HS-27A (cell line): Measurements from ENCODE around the gene TMC4.

ENCODE experiments used
- DNase-seq: peaks from one replicate; pipeline ENCODE4 v3.0.0-alpha.2; 2012; ENCODE audit warnings: low read depth, missing footprints

The TMC4 gene

DNA sequence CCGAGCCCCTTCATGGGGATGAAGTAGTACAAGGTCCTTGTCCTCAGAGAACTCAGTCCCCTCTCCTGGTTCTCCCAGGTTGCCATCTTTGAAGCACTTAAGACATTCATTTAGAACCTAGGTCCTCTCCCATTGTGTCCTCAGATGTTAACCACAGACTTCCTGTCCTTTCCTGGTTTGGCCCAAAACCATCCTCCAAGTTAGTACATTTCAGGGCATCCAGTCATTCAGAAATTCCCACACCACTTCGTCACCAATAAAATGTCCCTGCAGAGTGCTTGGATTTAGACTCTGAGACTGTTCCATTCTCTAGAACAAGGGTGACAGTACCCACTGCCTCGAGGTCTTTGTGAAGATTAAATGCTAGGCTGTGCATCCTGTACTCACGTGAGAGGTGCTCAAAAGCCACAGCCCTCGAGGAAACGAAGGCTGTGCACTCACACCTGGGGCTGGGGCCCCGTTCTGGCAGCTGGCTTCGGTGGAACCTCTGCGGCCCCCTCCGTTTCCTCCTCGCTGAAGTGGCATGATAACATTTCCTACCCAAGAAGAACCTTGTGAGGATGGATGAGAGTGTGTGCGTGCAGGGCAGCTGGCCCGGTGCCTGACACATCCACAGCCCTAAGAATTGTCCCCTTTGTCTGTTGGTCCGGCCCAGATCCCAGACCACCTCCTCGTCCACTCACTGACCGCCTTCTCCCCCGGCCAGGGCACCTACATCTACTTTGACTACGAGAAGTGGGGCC is 18.2 kb downstream of the TMC4 start:
- DNase-seq = no peak

- no peak for DNase-seq
Observed at GRCh38 chr19:54153731-54154326, 19.1 kb downstream of the TMC4 start.

- DNase-seq = no peak
Observed at GRCh38 chr19:54152878-54153524, 20.0 kb downstream of the TMC4 start.

DNA sequence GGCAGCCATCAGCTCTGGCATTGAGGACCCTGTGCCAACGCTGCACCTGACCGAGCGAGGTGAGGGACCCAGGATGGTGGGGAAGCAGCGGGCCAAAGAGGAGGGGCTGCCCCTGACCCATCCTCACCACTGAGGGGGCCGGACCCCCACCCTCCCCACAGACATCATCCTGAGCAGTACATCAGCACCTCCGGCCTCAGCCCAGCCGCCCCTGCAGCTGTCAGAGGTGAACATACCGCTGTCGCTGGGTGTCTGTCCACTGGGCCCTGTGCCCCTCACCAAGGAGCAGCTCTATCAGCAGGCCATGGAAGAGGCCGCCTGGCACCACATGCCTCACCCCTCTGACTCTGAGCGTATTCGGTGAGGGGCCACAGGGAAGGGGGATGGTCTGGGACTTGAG is 20.7 kb downstream of the TMC4 start:
- DNase-seq = no peak

DNA sequence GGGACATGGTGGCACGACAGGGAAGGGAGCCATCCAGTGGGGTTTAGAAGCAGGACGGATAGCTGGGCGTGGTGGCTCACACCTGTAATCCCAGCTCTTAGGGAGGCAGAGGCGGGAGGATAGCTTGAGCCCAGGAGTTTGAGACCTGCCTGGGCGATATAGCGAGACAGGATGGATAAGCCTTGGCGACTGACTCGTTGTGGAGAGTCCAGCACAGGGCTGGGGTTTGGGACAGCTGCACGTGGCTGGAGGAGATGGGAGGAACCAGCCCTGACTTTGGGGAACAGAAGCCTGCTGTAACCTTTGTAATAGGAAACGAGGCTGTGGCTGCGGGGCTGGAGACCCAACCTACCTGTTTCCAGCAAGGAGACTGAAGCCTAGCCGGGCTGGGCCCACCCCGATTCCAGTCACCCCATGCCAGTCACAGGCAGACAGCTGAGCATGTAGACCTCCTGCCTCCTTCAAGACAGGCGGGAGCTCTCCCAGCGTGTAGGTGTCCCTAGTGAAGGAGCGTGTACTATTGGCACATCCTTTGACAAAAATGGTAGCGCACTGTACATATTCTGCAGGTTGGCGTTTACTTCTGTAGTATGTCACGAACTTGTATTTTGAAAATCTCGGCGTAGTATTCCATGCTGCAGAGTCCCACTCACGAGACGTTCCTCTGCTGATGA is 21.5 kb downstream of the TMC4 start:
- DNase-seq = no peak

- no peak for DNase-seq
Observed at GRCh38 chr19:54149021-54149812, 23.7 kb downstream of the TMC4 start.

DNA sequence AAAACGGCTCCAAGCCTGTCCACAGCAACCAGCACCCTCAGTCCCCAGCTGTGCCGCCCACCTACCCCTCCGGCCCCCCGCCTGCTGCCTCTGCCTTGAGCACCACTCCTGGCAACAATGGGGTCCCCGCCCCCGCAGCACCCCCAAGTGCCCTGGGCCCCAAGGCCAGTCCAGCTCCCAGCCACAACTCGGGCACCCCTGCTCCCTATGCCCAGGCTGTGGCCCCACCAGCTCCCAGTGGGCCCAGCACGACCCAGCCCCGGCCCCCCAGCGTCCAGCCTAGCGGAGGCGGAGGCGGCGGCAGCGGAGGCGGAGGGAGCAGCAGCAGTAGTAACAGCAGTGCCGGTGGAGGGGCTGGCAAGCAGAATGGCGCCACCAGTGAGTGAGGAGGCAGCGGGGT is 24.8 kb downstream of the TMC4 start:
- no peak for DNase-seq

DNA sequence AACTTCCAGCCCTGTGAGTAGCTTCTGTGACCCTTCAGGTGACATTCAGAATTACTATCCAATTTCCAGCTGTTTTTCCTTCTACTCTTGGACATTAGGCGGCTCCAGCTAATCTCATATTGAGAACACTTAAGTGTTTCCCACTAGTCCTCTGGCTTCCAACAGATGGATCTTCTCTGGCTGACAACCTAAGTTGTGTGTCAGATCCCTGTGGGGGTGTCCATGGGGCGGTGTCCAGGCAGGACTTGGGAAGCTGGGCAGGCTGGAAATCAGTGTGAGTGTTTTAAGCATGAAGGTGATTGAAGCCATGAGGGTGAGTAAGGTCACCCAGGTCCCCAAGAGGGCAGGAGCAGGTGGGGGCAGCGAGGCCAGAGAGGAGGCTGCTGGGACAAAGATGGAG is 25.3 kb downstream of the TMC4 start:
- no peak for DNase-seq

DNA sequence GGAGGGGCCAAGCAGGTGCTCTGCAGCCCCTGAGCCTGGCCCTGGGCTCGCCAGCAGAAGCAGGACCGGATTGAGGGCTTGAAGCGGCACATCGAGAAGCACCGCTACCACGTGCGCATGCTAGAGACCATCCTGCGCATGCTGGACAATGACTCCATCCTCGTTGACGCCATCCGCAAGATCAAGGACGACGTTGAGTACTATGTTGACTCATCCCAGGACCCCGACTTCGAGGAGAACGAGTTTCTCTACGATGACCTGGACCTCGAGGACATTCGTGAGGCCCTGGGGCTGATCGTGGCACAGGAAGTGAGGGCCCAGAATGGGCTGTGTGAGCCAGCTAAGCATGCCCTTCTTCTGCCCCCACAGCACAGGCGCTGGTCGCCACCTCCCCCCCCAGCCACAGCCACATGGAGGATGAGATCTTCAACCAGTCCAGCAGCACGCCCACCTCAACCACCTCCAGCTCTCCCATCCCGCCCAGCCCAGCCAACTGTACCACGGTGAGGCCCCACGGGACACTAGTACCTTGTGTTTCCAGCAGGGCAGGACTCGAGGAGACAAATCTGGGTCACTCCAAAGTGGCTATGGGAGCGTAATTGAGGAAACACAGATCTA is 27.3 kb downstream of the TMC4 start:
- DNase-seq = no peak

DNA sequence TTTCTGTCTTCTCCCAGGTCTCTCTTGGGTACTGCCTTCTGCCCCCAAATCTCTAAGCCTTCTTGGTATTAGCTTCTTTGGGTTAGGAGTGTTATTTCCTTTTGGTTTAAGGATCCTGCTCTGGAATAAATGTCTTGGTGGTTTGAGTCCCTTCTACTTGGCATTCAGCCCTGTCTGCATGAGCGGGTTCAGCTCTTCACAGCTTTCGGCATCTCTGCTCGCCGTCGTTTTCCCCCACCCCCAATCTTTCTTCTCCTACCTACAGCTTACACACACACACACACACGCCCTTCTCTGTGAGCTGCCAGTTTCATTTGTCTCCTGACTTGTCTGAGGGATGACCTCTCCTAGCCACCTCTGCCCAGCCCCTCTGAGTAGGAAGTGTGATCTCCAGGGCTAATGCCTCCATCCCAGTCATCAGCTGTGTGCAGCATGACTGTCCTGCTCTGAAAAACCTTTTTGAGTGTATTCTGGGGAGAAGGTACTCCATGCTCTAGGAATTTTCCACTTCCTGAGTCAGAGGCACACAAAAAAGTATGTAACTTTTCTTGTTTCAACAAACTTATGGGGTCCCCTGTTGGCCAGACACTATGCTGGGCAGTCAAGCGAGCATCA is 30.7 kb downstream of the TMC4 start:
- DNase-seq = no peak

GRCh38 chr19:54141356-54141755 is 31.6 kb downstream of the TMC4 start:
- DNase-seq = no peak

DNA sequence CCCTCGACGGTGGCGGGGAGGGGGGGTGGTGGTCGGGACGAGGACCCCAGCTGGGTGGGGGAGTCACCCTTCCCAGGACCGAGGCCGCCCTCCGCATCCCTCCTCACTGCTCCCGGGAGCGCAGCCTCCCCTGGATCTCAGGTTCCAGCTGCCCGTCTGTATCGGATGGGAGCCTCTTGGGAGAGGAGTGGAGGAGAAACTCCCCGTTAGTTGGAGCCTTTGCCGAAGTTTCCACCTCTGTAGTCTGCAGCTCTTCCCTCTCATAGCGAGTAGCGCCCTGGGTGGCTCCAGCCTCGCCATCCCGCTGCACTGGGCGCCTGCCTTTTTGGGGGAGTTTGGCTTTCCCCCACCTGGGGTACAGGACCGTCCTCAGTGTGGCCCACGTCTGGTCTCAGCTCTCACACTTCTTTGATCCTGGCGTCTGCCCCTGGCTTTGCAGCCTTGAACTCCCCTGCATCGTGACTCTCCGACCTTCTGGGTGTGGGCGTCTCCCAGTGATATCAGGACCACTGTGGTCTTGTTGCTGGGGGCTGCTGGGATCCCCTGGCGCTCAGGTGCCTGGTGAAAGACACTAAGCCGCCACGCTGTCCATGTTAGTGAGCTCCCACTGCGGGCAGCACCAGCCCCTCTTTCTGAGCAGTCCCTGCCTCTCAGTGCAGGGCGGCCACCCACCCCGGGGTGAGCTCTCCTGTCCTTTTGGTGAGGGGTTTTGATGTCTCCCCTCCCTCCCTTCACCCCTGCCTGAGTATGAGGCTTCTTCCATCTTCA is 34.3 kb downstream of the TMC4 start:
- no peak for DNase-seq

- no peak for DNase-seq
Observed at GRCh38 chr19:54137699-54138488, 35.1 kb downstream of the TMC4 start, which contains the start of gene CNOT3. TSS of gene CNOT3 (plus strand) at chr19:54137762. CDS start at chr19:54142979, 5,217 bp downstream.

GRCh38 chr19:54136864-54137698 is 35.9 kb downstream of the TMC4 start:
- peak; percentile 100 for DNase-seq

DNA sequence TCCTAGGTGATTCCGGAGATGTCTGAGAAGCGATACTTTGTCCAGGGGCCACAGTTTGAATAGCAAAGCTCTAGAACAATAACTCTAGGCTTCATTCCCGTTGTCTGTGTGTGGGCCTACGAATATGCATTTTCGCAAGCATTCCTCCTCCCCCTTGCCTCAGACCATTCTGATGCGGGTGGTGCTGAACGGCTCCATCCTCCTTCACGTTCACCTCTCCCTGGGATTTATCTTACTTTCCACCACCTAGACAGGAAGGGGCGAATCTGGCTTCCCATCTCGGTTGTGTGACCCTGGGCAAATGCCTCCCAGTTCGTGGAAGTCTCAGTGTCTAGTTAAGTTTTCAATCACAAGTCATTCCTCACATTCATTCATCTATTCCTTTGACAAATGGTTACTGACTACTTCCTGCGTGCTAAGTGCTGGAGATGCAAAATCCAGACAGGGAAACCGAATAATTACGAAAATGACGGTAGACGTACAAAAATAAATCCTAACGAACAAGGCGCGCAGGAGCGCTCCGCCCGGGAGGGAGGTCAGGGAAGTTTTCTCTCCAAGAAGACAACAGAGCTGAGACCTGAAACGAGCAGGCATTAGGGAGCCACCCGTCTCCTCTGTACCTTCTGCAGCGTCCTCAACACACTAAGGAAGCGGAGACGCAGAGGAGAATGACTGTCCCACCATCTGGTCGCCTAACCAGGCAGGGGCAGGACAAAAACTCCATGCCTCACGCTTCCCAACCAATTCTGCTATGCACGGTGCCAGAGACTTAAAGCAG is 36.7 kb downstream of the TMC4 start:
- no peak for DNase-seq

DNA sequence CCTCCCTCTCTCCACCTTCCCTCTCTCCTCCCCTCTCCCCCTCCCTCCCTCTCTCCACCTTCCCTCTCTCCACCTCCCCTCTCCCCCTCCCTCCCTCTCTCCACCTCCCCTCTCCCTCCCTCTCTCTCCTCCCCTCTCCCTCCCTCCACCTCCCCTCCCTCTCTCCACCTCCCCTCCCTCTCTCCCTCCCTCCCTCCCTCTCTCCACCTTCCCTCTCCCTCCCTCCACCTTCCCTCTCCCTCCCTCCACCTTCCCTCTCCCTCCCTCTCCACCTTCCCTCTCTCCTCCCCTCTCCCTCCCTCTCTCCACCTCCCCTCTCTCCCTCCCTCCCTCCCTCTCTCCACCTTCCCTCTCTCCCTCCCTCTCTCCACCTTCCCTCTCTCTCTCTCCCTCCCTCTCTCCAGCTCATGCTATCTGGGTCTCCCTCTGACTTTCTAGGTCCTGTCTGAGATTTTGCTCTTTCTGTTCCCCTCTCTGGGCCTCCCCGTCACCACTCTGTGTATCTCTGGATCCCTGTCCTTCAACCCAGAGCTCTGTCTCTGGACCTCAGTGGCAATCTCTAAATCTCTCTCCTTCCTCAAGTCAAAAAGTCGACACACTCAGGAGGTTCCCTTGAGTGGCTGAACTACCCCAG is 38.9 kb downstream of the TMC4 start:
- no peak for DNase-seq

DNA sequence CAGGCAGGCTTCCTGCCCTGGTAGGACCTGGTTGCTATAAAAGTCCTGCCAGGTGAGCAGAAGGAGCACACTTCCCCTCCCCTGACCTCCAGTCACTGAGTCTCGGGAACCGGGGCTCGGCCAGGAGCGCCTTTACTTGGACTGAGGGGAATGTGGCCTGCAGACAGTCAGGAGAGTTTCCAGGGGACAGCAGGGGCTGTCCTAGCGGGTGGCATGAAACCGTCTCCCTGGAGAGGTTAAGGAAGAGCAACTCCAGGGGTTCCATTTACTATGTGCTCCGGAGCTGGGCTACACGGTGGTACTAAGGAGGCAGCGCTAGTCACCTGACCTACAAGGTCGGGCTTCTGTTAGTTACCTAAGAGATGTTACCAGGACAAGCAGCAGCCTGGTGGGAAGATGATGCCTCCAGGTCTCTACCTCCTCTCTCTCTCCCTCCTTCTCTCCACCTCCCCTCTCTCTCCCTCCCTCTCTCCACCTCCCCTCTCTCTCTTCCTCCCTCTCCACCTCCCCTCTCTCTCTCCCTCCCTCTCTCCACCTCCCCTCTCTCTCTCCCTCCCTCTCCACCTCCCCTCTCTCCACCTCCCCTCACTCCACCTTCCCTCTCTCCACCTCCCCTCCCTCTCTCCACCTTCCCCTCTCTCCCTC is 39.5 kb downstream of the TMC4 start:
- peak; percentile 92 for DNase-seq
